Neural cell (in vitro differentiated cells): Measurements from ENCODE around the gene ATP11C.

Experiments
- CTCF ChIP-seq: fragments of 450-650 bp; IDR thresholded peaks from 2 replicates; pipeline ENCODE4 v1.5.1; 2014; ENCODE audit warnings: antibody characterized with exemption, mild to moderate bottlenecking, moderate library complexity; ENCODE audit not compliant: poor library complexity, severe bottlenecking
- EP300 ChIP-seq: fragments of 450-650 bp; conservative IDR thresholded peaks from 2 replicates; pipeline ENCODE4 v1.6.1; 2014; ENCODE audit warnings: antibody characterized with exemption, mild to moderate bottlenecking, moderate library complexity; ENCODE audit not compliant: poor library complexity, severe bottlenecking
- EZH2 ChIP-seq: fragments of 200-600, 300-800 bp; shearing (Covaris generic), sonication (generic); IDR thresholded peaks from 2 replicates; pipeline ENCODE4 v1.6.1; 2014; ENCODE audit warnings: antibody characterized with exemption, low read length, borderline replicate concordance, mild to moderate bottlenecking; ENCODE audit not compliant: insufficient read depth, poor library complexity, severe bottlenecking
- MXI1 ChIP-seq: fragments of 450-650 bp; conservative IDR thresholded peaks from 2 replicates; pipeline ENCODE4 v1.6.1; 2014; ENCODE audit warnings: antibody characterized with exemption, mild to moderate bottlenecking; ENCODE audit not compliant: poor library complexity, severe bottlenecking
- POLR2AphosphoS5 ChIP-seq: IDR thresholded peaks from 2 replicates; pipeline ENCODE4 v1.6.1; 2012
- RAD21 ChIP-seq: fragments of 450-650 bp; conservative IDR thresholded peaks from 2 replicates; pipeline ENCODE4 v1.6.1; 2014; ENCODE audit warnings: antibody characterized with exemption, mild to moderate bottlenecking, moderate library complexity
- REST ChIP-seq: IDR thresholded peaks from 2 replicates; pipeline ENCODE4 v1.6.1; 2012; ENCODE audit warnings: borderline replicate concordance
- SMC3 ChIP-seq: fragments of 450-650 bp; conservative IDR thresholded peaks from 2 replicates; pipeline ENCODE4 v1.6.1; 2014; ENCODE audit warnings: antibody characterized with exemption, mild to moderate bottlenecking, moderate library complexity; ENCODE audit not compliant: poor library complexity
- TAF1 ChIP-seq: IDR thresholded peaks from 2 replicates; pipeline ENCODE4 v1.6.1; 2012; ENCODE audit warnings: low read depth

- TF ChIP-seq CTCF (no peak), EZH2 (no peak), EP300 (no peak), POLR2AphosphoS5 (no peak), TAF1 (no peak), SMC3 (no peak), REST (no peak), RAD21 (no peak), MXI1 (no peak)
These were observed 34.5 kb downstream of the ATP11C start for GRCh38 chrX:139898334-139898733.
